Stimulated activated CD4-positive, alpha-beta T cell treated with anti-CD3 and anti-CD28 coated beads, Interleukin-15, amount 100 ng/mL, for 1 hour (primary cell): Measurements from ENCODE around the gene SCMH1.
"Not testable (repeated sequence)": the region's sequence is repeated elsewhere in the genome, so short reads cannot be mapped to it uniquely, and the experiment has no call there.

Source experiments
- DNase-seq, 2 donors: peaks; one replicate each; pipeline ENCODE4 v3.0.0-alpha.2; 2020; ENCODE audit warnings: low read depth in 1 of 2, low spot score in 1 of 2

The SCMH1 gene

GRCh38 chr1:41215623-41216022, 26.5 kb downstream of the SCMH1 start:
- DNase-seq: no peak

GRCh38 chr1:41213341-41213740, 28.8 kb downstream of the SCMH1 start:
- no peak for DNase-seq

GRCh38 chr1:41211608-41212007, 30.5 kb downstream of the SCMH1 start:
- DNase-seq: not testable (repeated sequence)

GRCh38 chr1:41207053-41207452, 35.1 kb downstream of the SCMH1 start:
- DNase-seq: not testable (repeated sequence)

- no peak for DNase-seq
These were observed 41.4 kb downstream of the SCMH1 start for GRCh38 chr1:41200728-41201127.

- DNase-seq: no peak
These were observed 42.7 kb downstream of the SCMH1 start for GRCh38 chr1:41199375-41199774.

- no peak for DNase-seq
These were observed 49.5 kb downstream of the SCMH1 start for GRCh38 chr1:41192456-41193178.

GRCh38 chr1:41184446-41184845, 57.7 kb downstream of the SCMH1 start:
- no peak for DNase-seq

- DNase-seq: not testable (repeated sequence)
These were observed 63.9 kb downstream of the SCMH1 start for GRCh38 chr1:41178230-41178629.

GRCh38 chr1:41175546-41175945, 66.6 kb downstream of the SCMH1 start:
- no peak for DNase-seq

GRCh38 chr1:41174170-41174569, 67.9 kb downstream of the SCMH1 start:
- DNase-seq: no peak

GRCh38 chr1:41173651-41174050, 68.5 kb downstream of the SCMH1 start:
- DNase-seq: no peak

GRCh38 chr1:41171266-41171874, 70.7 kb downstream of the SCMH1 start:
- DNase-seq: no peak

GRCh38 chr1:41169799-41170180, 72.3 kb downstream of the SCMH1 start:
- DNase-seq: no peak

GRCh38 chr1:41169066-41169798, 72.9 kb downstream of the SCMH1 start:
- DNase-seq: no peak

GRCh38 chr1:41167667-41168066, 74.4 kb downstream of the SCMH1 start:
- DNase-seq: no peak

- no peak for DNase-seq
These were observed 77.4 kb downstream of the SCMH1 start for GRCh38 chr1:41164727-41165126.

GRCh38 chr1:41162441-41162840, 79.7 kb downstream of the SCMH1 start:
- no peak for DNase-seq

GRCh38 chr1:41161846-41162245, 80.3 kb downstream of the SCMH1 start:
- no peak for DNase-seq

- DNase-seq: no peak
These were observed 81.5 kb downstream of the SCMH1 start for GRCh38 chr1:41160498-41161110.

GRCh38 chr1:41158966-41159365, 83.1 kb downstream of the SCMH1 start:
- no peak for DNase-seq
